HEK293 (cell line): Measurements from ENCODE around the gene ZFP36.

Experiments
- CTCF ChIP-seq: fragments of 450-650 bp; formaldehyde crosslinking; IDR thresholded peaks from 2 replicates; pipeline ENCODE4 v1.5.1; 2016; ENCODE audit warnings: missing biosample characterization, missing genetic modification characterization
- HOXD13 ChIP-seq: sonication (generic); formaldehyde crosslinking; IDR thresholded peaks from 2 replicates; pipeline ENCODE4 v1.8.0; 2022; ENCODE audit warnings: missing genetic modification reagents, borderline replicate concordance
- KLF1 ChIP-seq: fragments of 450-650 bp; formaldehyde crosslinking; IDR thresholded peaks from 2 replicates; pipeline ENCODE4 v1.5.1; 2016; ENCODE audit warnings: missing biosample characterization, missing genetic modification characterization
- PBX3 ChIP-seq: sonication (generic); formaldehyde crosslinking; IDR thresholded peaks from 2 replicates; pipeline ENCODE4 v1.8.1; 2022; ENCODE audit warnings: mild to moderate bottlenecking, moderate library complexity, missing genetic modification reagents
- SETDB1 ChIP-seq: IDR thresholded peaks from one replicate; pipeline ENCODE4 v1.6.1; 2017; ENCODE audit warnings: mild to moderate bottlenecking, low read length, moderate library complexity, mixed read lengths; ENCODE audit not compliant: insufficient read length
- TCF7L2 ChIP-seq: IDR thresholded peaks from 2 replicates; pipeline ENCODE4 v1.6.1; 2011; ENCODE audit warnings: low read depth, mild to moderate bottlenecking, inconsistent platforms, low read length, moderate library complexity, borderline replicate concordance
- YY1 ChIP-seq: fragments of 450-650 bp; formaldehyde crosslinking; IDR thresholded peaks from 2 replicates; pipeline ENCODE4 v1.5.1; 2018; ENCODE audit warnings: missing biosample characterization, missing genetic modification characterization
- ZBTB21 ChIP-seq: fragments of 450-650 bp; formaldehyde crosslinking; IDR thresholded peaks from 2 replicates; pipeline ENCODE4 v1.5.1; 2017; ENCODE audit warnings: missing biosample characterization, missing genetic modification characterization
- ZBTB7A ChIP-seq: fragments of 450-650 bp; formaldehyde crosslinking; IDR thresholded peaks from 2 replicates; pipeline ENCODE4 v1.5.1; 2016; ENCODE audit warnings: low read depth, missing biosample characterization, missing genetic modification characterization
- ZNF221 ChIP-seq: fragments of 450-650 bp; formaldehyde crosslinking; IDR thresholded peaks from 2 replicates; pipeline ENCODE4 v1.5.1; 2017; ENCODE audit warnings: missing biosample characterization, missing genetic modification characterization, borderline replicate concordance
- ZSCAN4 ChIP-seq: fragments of 450-650 bp; formaldehyde crosslinking; IDR thresholded peaks from 2 replicates; pipeline ENCODE4 v1.5.1; 2017; ENCODE audit warnings: missing biosample characterization, missing genetic modification characterization
- ZSCAN5A ChIP-seq: fragments of 450-650 bp; formaldehyde crosslinking; IDR thresholded peaks from 2 replicates; pipeline ENCODE4 v1.5.1; 2016; ENCODE audit warnings: missing biosample characterization, missing genetic modification characterization

- no peak for TF ChIP-seq YY1 (tag by site-specific recombination)
- TF ChIP-seq SETDB1: no peak
- peak; percentile 99 for TF ChIP-seq CTCF
- TF ChIP-seq TCF7L2: no peak
- TF ChIP-seq ZBTB21 (tag by site-specific recombination): no peak
- TF ChIP-seq HOXD13 (CRISPR knock-in tag): no peak
- peak; percentile 91 for TF ChIP-seq ZSCAN4 (tag by site-specific recombination)
- TF ChIP-seq ZSCAN5A: no peak
- TF ChIP-seq PBX3 (CRISPR knock-in tag): no peak
- no peak for TF ChIP-seq ZBTB7A (tag by site-specific recombination)
- TF ChIP-seq KLF1 (tag by site-specific recombination): no peak
- TF ChIP-seq ZNF221 (tag by site-specific recombination): no peak
Measured at GRCh38 chr19:39411832-39412099, 5.1 kb downstream of the ZFP36 start.
